Measurements from ENCODE around the gene ATAD3A. TPM values are rescaled to one million over a fixed set of nuclear protein-coding genes. Genes with fewer than 3 reads are reported as not detected.
"Not testable (repeated sequence)": the region's sequence is repeated elsewhere in the genome, so short reads cannot be mapped to it uniquely, and the experiment has no call there.

Gene ATAD3A
- total RNA-seq: 23.2 TPM

- peak; percentile 95 for ATAC-seq
These were observed at the start of gene ATAD3A for GRCh38 chr1:1511533-1512285. Gene ATAD3A, plus strand, starts transcription at chr1:1512162. Its CDS starts 107 bp downstream, at chr1:1512269.

- ATAC-seq: peak; percentile 72
These were observed 49.5 kb upstream of the ATAD3A start for GRCh38 chr1:1462318-1462966.

- no peak for ATAC-seq
These were observed 48.6 kb upstream of the ATAD3A start for GRCh38 chr1:1463312-1463711.

GRCh38 chr1:1468196-1468985, 43.6 kb upstream of the ATAD3A start:
- ATAC-seq: not testable (repeated sequence)

GRCh38 chr1:1470626-1471388, 41.2 kb upstream of the ATAD3A start:
- peak; percentile 23 for ATAC-seq

GRCh38 chr1:1471389-1472052, 40.4 kb upstream of the ATAD3A start, which contains the start of gene ATAD3B:
Gene ATAD3B, plus strand, starts transcription at chr1:1471765. Its CDS starts 120 bp downstream, at chr1:1471885.
- peak; percentile 94 for ATAC-seq

- ATAC-seq: peak; percentile 24
These were observed 39.7 kb upstream of the ATAD3A start for GRCh38 chr1:1472053-1472876.

GRCh38 chr1:1476011-1476410, 36.0 kb upstream of the ATAD3A start:
- not testable (repeated sequence) for ATAC-seq

- no peak for ATAC-seq
These were observed 34.8 kb upstream of the ATAD3A start for GRCh38 chr1:1477206-1477605.

- peak; percentile 7 for ATAC-seq
These were observed 32.1 kb upstream of the ATAD3A start for GRCh38 chr1:1479547-1480487.

GRCh38 chr1:1480488-1480867, 31.5 kb upstream of the ATAD3A start:
- ATAC-seq: not testable (repeated sequence)

- peak; percentile 11 for ATAC-seq
These were observed 30.2 kb upstream of the ATAD3A start for GRCh38 chr1:1481811-1482210.

GRCh38 chr1:1482856-1483255, 29.1 kb upstream of the ATAD3A start:
- no peak for ATAC-seq

- ATAC-seq: no peak
These were observed 28.2 kb upstream of the ATAD3A start for GRCh38 chr1:1483714-1484113.

GRCh38 chr1:1484976-1485750, 26.8 kb upstream of the ATAD3A start:
- not testable (repeated sequence) for ATAC-seq

- not testable (repeated sequence) for ATAC-seq
These were observed 26.1 kb upstream of the ATAD3A start for GRCh38 chr1:1485755-1486317.

- ATAC-seq: no peak
These were observed 24.3 kb upstream of the ATAD3A start for GRCh38 chr1:1487701-1488100.

- no peak for ATAC-seq
These were observed 22.7 kb upstream of the ATAD3A start for GRCh38 chr1:1489231-1489630.

Data from esophagus mucosa (tissue), 1 donor.